Fibroblast of the conjunctiva (primary cell): ENCODE data around the gene CAMTA1.
"Not testable (repeated sequence)": the region's sequence is repeated elsewhere in the genome, so short reads cannot be mapped to it uniquely, and the experiment has no call there.

Source experiments
- DNase-seq: peaks from one replicate; pipeline ENCODE4 v3.0.0-alpha.2; 2010; ENCODE audit warnings: low read depth

The CAMTA1 gene

DNA sequence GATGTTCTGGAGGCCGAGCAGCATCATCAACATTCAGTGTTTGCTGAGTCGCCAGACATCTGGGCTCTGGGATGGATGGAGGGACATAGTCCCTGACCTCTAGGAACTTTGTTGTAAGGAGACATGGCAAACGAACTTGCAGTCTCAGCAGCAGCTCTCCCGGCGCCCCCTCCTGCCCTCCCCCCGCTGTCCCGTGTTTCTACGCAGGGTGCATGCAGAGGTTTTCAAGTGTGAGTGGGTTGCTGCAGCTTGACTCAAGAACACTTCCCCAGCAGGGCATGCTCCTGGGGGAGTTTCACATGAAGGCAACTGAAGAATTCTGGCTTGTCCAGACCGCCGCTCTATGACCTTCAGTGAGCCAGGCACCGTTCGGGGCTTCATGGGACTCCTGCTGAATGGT, 121.9 kb downstream of the CAMTA1 start:
- no peak for DNase-seq

DNA sequence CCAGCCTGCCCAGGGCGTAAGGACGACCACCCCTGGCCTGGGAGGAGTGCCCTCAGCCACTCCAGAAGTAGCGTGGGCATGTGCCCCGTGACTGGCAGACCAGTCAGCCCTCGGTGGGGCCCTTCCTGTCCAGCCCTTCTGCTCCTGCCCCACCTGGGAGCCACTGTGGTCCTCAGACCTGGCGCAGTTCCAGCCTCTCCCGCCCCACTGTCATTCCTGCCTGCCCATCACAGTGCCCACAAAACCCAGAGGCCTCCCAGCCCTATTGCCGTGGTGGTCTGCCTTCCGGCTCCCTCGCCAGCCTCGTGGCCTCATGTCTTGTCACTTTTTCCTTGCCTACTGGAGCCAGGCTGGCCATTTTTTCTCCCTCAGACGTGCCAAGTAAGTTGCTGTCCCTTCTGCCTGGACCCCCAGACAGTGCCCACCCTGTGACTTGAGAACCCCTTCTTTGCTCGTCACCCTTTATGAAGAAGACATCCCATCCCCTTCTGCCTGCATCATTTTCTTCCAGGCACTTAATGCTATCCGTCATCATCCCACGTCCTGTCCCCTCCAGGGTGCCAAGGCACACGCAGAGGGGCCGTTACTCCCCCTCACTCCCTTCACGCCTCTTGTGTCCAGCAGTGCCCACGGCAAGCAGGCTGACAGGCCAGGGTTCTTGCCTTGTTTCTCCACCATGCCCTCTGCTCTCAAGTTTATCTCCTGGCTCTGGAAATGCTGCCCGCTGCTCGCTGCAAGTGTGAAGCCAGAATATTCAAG, 122.6 kb downstream of the CAMTA1 start:
- no peak for DNase-seq

DNA sequence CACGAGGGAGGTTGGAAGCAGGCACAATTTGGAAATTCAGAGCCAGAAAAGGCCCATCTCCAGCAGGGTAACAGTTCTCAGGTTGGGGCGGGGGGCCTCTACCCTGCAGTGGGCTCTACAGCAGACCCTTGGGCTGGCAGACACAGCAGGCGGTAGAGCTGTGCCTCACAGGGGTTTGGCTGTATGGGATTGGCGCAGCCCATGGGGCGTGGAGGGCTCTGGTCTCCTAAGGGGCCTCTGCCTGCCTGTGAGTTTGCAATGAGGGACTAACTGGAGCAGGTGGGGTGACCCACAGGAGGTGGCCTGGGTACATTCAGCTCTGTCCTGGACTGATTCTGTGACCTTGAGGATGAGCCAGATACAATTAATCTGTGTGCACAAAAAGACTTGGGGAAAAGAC, 124.1 kb downstream of the CAMTA1 start:
- DNase-seq = no peak

DNA sequence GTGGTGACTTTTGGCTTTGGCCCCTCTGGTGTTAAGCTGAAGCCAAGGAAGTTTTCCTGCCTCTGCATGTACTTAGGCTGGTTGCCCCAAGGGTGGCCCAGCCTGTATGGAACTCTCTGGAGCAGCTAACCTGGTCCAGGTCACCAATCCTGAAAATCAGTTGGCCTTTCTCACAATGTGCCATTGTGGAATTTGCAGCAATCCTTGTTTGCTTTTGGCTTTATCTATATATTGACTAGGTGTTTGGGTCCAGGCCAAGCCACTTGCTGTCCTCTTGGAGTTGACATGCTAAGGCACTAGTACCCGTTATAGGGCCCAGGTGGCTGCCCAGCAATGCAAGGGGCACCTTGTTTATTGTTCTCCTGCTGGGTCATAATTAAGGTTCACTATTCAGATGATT, 124.6 kb downstream of the CAMTA1 start:
- DNase-seq = no peak

DNA sequence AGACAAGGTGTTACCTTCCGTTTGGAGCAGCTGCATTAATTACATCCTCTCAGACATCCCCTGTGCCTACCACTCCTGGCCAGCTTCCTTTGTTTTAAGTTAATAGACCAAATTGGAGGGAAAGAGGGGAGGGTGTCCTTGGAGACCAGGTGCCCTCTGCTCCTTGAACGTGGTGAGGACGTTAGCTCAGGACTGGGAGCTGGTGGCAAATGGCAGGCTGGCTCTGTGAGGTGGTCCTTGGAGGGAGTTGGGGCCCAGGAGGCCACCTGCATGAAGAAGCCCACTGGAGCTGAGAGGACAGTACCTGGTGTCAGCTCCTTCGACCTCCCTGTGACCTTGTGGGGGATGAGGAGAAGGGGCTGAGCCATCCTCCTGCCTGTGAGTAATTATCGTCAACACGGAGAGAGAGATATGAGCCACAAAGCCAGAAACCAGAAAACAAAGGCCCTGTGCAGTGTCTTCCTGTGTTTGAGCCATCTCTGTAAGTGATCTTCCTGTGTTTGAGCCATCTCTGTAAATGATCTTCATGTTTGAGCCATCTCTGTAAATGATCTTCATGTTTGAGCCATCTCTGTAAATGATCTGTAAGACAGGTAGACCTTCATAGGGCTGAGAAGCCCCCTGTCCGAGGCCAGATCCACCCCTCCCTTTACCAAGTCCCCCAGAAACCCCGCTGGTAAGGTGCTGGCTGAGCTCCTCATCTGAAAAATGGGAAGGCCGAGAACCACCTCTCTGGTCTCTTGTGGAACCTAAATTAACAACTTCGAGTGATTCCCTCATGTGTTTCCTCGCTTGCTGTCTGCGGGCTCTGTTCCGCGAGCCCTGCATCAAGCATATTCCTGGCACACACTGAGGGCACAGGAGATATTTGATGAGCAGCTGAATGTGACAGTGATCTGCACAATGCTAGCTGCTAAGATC, 126.0 kb downstream of the CAMTA1 start:
- no peak for DNase-seq

DNA sequence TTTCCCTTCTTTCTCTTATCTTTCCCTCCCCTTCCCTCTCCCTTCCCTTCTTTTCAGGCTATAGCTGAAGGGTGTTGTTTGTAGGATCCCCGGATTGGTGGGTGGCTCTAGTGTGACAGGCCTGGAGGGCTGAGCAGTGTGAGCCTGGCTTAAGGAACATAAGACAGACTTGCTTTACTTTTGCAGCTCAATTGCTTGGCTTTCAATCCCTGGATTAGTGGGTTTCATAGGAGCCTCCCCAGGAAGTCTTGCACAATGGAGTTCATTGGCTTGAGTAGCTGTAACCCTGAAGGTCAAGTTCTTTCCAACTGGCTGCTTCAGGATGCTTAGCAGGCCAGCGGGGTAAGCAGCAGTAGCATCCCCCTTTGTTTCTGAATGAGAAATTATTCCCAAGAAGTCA, 126.7 kb downstream of the CAMTA1 start:
- peak; percentile 30 for DNase-seq

DNA sequence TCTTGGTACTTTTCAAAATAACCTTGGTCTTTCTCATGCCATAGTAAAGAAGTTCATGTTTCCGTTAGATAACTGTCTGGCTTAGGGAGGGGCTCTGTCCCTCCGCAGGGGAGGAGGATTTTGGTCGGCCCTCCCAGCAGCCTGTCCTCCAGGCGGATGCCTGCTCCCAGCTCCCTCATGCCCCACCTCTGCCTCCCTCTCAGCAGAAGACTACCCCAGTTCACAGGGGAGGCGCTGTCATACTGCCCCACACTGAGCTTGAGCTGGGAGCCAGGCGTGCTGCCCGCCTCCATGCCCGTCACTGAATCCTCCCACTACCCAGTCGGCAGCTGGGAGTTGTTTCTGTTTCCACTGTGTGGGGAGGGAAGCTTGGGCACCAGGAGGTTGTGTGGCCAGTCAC, 127.3 kb downstream of the CAMTA1 start:
- no peak for DNase-seq

DNA sequence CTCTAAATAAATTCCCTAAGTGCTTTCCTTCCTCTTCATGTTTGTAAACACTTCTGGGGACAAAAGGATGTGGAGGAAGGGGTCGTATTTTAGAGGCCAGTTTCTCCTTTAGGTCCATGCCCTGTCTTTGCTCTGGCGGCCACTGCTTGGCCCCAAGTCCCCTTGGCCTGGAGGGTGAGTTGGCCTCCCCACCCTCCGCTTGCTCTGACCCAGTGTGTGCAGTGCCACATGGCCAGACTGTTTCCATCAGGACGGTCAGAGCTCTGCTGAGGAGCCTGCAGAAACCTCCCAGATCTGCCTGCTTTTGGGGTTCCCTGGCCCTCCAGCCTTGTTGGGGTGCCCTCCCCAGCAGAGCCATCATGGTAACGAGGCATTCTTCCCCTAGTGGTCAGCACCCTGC, 127.8 kb downstream of the CAMTA1 start:
- no peak for DNase-seq

DNA sequence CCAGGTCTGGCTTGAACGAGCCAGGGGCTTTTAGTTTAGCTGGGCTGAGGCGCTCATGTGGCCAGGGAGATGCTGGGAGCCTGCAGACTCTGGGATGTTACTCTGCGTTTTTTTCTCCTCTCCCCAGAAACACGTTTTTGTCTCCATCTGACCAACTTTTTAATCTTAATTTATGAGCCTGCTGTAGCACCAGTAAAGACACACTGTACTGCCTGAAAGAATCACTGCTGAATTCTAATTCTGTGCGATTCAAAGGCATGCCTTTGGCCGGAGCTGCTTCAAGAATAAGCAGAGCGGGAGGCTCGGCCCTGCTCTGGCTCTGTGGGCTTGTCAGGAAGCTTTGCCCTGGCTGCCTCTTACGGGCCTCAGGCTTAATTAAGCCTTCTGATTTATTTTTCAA, 129.5 kb downstream of the CAMTA1 start:
- DNase-seq = no peak

DNA sequence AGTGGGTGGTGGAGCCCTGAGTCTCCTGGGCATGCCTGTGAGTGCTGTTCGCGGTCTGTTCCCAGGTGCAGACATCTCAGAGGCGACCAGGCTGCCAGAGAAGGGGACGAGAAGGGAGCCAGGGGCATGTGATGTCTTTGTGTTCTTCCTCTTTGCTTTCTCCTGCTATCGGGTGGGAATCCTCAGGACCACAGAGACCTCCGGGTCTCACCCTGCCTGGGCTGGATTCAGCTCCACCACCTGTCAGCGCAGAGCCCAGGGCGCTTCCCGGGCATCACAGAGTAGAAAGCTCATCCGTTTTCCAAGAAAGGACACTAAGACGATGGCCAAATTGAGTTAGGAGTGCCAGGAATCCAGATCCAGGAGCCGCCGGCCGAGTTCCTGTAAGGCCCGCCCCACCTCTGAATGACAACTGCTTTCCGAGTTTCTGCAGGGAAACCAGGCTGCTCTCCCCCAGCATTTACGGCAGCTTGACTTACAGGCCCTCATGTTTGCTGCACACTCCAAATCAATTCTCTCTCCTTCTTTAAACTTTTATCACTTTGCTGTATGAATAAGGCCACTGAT, 130.8 kb downstream of the CAMTA1 start:
- no peak for DNase-seq

DNA sequence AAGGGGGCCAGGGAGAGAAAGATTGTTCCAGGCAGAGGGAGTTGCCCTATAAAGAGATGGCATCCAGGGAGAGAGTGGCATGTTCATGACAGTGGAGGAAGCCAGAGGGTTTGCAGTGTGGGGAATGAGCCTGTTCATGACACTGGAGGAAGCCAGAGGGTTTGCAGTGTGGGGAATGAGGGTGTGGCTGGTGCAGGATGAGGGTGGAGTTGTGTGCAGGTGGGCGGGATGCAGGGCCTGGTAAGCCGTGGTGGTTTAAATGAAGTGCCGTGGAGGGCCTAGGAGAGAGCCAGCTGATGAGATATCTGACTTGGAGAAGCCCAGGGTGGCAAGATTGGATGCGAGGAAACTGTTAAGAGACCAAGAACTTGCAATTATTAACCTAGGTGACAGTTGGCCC, 131.8 kb downstream of the CAMTA1 start:
- DNase-seq = no peak

DNA sequence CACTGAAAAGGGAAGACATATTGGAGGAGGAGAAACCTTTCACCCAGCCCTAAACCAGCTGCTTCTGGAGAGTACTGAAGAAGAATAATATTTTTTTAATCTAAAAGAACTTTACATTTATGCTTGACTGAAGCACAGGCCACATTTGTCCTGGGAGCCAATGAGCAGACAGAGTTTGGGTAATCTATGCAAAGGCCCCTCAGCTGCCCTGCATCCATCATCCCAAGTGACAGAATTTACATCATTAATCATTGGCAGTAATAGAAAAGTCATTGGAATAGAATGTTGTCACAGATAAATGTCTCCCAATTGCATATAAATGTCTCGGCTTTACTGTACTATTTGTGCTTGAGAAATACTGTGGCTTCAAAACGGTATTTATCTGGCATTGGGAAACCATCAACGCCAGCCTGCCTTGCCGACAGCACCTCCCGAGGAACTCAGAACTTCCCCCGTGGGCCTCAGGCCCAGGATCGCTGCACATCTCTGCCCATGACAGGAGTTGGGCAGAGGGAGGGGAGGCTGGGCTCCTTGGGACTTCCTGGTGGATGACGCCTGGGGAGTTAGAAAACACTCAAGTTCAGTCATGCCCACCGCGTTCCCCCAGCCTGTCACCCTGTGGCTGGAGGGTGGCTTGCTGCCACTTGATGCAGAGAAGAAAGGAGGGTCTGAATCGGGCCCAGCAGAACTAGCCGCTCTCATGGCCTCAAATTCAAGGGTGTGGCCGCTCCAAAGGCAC, 133.1 kb downstream of the CAMTA1 start:
- DNase-seq = no peak

DNA sequence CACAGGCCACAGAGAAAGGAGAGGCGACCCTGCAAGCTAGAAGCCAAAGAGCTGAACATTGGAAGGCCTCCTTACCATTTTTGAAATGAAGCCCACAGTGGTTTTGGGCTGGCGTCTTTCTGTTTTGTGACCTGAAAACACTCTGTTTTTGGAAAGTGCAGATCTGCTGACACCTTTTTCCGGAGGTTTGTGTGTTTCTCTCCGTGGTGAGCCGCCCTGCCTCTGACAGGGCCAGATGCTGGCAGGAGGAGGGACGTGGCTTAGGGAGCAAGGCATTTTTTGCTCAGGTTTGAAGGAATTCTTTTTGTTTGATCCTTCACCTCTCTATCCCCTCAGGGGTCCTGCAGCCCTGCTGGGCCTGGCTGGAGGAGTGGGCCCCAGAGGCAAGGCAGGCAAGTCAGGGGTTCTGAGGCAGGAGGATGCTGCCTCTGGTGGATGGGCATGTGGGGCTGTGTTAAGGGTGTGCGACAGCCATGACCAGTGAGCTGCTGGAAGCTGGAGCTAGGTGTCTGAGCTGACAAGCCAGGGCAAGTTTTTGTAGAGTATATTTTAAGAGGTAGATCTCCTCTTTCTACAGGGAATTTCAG, 133.8 kb downstream of the CAMTA1 start:
- DNase-seq = no peak

DNA sequence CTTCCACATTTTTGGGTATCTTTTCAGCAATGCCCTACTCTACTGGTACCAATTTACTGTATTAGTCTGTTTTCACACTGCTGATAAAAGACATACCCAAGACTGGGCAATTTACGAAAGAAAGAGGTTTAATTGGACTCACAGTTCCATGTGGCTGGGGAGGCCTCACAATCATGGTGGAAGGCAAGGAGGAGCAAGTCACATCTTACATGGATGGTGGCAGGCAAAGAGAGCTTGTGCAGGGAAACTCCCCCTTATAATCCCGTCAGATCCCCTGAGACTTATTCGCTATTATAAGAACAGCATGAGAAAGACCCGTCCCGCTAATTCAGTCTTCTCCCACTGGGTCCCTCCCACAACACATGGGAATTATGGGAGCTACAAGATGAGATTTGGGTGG, 136.3 kb downstream of the CAMTA1 start:
- not testable (repeated sequence) for DNase-seq

DNA sequence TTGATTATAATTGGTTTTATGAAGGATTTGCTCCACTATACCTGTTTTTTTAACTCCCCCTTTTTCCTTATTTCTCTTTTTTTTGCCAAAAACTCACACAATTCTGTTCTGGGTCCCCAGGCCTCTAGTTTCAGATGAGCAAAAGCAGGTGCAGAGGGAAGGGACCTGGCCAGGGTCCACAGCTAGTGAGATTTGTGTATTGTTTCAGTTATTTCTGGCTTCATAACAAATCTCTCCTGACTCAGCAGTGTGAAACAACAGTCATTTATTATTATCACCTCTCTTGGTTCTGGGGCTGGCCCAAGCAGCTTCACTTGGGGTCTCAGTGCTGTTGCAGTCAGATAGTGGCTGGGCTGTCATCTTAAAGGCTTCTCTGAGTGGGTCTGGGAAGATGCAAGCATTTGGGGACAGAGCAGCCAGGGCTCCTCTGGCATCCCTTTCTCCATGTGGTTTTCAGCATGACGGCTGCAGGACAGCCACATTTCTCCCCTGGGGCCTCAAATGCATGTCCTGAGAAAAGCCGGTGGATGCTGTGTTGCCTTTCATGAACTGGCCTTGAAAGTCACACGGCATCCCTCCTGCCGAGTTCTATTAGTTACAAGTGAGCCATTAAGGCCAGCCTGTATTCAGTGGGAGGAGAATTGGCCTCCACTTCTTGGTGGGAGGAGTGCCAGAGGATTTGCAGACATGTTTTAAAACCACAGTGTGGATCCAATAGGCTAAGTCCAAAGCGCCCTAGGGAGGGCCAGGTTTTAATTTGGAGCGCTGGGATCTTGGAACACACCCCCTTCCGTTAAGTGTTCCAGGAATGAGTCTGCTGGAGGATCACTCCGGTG, 137.1 kb downstream of the CAMTA1 start:
- DNase-seq = peak; percentile 62

DNA sequence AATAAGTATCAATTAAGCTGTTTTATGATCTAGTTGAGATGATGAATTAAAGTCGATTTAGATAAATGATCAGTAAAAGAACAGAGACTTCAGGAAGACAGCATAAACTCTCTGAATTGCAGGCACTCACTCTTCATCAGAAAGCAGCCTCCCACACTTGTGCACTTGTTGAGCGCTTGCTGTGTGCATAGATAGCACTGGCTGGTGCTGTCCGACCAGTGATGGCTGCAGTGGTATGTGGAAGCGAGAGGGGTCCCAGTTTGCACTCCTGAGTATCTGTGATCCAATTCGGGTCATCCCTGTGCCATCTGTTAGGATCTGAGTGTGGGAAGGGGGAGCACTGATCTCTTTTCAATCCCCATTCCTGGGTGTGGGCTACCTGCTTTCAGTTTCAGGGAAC, 137.8 kb downstream of the CAMTA1 start:
- no peak for DNase-seq

DNA sequence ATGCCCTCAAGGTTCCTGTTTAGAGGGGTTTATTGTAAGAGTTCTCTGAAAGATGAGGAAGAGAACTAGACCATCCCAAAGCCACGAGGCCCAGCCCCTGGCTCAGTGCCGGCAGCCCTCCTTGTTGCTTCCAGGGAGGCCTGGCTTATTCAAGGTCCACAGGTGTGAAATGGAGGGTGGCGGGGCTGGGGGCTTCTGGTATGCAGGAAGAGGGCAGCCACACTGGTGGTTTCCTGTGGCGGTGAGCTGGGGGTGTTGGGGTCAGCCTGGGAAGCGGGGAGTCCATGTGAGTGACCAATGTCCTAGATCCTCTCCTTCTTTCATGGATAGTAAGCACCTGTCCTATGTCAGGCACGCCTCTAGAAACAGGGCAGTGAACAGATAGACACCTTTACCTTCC, 138.2 kb downstream of the CAMTA1 start:
- no peak for DNase-seq

DNA sequence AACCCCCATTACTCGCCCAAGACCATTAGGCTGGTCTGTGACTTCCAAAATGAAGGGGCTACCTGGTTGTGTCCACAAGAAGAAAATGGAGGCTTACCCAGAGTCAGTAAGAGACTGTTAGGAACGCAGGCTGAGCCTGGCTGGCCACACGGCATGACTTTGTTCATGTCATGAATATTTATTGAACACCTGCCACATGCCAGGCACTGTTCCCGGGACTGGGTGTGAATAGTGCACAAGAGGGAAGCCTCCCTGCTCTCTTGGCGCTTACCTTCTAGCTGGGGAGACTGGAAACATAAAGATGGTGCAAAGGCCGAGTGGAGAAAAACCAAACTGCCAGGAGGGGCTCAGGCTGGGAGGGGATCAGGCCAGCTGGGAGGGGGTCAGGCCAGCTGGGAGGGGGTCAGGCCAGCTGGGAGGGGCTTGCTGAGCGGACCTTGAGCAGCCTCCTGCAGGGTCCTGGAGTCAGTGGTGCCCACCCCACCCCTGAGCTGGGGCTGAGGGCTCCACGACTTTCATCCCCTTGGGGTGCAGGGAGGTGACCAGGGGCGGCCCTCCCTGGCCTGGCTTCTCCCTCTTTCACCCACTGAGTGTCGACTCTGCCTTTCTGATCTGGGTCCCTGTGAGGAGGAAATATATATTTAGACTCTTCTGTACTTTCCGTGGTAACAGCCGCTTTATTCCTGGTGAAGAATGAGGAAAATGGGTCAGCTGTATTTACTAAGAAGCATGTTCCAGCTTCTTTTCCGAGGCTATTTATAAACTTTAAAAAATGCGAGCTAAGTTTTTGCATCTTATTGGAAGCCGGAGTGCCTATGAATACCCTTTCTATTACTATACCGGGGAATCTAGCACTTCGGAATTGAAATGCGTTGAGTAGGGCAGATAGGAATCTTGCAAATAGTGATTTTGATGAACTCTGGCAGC, 139.0 kb downstream of the CAMTA1 start:
- DNase-seq = no peak

DNA sequence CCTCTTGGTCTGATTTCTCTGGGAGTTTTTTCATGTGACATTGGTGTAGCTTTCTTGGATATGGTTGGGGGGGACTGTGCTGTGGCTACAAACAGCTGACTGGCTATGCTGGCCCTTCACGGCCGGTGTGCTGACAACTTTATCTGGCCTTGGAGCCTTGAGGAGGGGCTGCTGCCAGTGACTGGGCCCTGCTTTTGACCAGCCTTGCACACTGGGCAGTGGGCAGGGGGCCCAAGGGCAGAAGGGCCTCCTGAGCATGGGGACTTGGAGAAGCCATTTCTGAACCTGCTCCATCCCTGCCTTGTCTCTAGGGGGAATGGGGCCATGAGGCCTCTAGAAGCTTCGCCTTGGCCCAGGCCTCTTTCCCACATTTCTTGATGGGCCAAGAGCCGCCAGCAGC, 139.6 kb downstream of the CAMTA1 start:
- DNase-seq = no peak

DNA sequence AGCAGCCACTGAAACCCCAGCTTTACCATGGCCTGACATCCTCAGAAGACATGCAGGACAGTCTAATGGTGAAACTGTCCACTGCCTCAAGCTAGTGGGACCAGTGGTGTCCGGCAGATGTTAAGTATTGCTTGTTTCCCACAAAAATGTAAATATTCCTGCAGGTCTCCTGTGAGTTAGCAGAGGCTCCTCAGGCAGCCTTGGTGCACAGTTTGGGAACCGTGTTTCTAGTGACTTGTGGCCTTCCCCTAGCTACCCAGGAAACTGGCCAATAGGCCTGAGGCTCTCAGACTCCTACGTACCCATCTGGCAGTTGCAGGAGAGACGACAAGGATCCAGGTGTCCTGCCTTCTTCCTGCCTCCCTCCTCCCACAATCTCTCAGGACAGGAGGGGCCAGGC, 142.4 kb downstream of the CAMTA1 start:
- no peak for DNase-seq
